ENCODE results near the gene GHDC.
A peak's percentile ranks its signal among the peaks of the same experiment; 100 is the strongest.
"Not testable (repeated sequence)": the region's sequence is repeated elsewhere in the genome, so short reads cannot be mapped to it uniquely, and the experiment has no call there.

GHDC gene

DNA sequence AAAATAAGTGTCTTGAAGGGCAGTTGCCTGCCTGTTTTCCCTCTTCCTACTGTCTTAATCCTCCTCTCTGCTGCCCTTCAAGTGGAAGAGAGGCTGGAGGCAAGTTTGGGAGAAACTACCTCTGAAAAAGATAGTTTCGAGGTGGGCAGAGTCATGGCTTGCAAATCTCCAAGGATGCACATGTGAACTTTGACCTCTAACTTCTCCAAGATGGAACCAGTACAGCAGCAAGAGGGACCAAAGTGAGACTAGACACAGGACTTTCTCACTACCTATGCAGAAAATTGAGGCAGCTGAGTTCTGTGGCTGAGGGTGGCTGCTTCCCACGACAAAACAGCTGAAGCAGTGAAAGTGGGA lies 12.5 kb downstream of the GHDC start:
- no peak for DNase-seq

- DNase-seq, result peak; percentile 67
Measured at GRCh38 chr17:42180922-42181850, 13.1 kb downstream of the GHDC start, which contains the start of gene KCNH4. KCNH4 (minus strand) TSS chr17:42181142; CDS start chr17:42180945, 197 bp downstream.

DNA sequence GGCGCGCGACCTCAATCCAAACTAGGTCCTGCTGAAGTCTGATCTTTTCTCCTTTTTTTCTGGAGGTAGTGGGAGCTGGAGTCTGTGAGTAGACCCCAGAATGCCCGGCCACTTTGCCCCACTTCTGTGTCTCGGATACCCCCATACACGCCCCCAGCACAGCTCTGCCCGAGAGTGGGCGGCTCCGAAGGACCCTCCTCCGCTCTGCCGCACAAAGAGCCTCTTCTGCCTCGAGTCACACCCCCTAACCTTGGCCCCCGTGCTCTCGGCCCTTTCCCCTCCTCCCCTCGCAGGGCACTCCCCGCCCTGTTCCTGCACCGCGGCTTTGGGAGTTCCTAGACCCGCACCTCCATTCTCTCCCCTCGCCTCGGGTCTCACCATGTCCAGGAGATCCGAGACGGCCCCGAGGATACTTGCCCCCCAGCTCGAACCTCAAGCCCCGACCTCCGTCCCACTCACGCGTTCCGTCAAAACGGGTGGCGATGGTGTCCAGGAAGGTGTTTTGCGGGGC lies 13.8 kb downstream of the GHDC start:
- no peak for DNase-seq

- DNase-seq, result peak; percentile 18
Measured at GRCh38 chr17:42179911-42180410, 14.3 kb downstream of the GHDC start.

DNA sequence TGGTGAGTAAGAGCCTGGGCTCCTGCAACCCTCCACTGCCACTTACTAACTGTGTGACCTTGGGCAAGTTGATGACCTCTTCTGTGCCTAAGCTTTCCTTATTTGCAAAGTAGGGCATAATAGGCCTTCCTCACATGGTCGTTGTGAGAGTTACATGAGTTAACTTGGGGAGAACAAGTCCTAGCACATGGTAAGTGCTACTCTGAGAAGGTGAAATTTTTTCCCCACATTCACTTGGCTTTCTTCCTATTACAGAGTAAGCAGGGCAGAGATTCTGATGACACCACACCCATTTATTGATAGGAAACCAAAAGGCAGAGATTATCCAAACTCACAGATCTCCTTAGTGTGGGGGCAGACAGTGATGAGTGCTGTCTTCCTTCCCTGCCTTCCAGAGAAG lies 15.0 kb downstream of the GHDC start:
- DNase-seq, result no peak

DNA sequence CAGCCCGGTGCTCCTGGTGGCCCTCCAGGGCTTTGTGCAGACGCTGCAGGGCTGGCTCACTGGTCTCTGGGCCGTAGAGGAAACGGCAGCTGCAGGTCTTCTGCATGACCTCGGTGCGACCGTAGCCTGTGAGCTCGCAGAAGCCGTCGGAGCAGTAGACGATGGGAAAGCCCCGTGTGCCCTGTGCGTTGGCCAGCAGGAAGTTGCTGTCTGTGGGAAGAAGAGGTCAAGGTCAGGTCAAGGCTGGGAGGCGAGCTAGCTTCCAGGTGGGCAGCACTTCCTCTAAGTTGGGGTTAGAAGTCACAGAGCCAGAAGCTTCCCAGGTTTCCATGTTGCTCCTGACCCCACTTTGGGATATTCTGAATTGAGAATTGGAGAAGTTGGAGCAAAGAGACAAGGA lies 15.5 kb downstream of the GHDC start:
- DNase-seq, result no peak

- no peak for DNase-seq
Measured at GRCh38 chr17:42177684-42178083, 16.6 kb downstream of the GHDC start.

DNA sequence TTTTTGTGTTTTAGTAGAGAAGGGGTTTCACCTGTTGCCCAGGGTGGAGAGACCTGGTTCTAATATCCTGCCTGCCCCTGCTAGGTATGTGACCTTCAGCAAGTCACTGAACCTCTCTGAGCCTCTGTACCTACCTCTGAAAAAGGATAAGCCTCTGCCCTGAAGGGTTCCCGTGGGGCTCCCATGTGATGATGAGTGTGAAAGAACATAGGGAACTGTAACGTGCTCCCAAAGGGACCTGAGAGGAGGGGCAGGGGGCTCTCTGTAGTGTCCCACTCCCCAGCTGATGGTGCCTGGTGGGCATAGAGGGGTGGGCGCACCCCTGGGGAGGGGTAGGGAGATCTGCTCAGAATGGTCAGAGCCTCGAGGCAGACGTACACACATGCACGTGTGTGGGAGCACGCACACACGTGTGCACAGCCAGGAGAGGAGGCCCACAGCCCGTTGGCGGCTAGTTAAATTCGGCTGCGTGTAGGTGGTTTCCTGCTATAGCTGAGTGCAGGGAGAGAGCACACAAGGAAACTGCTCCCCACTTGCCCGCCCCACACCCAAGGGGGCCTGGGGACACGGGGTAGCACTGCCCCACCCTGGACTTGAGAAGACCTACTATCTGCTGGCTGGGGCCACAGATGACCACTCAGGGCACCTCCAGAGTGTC lies 20.0 kb downstream of the GHDC start:
- no peak for DNase-seq

- no peak for DNase-seq
Measured at GRCh38 chr17:42171831-42172230, 22.5 kb downstream of the GHDC start.

GRCh38 chr17:42169351-42169750 lies 24.9 kb downstream of the GHDC start:
- no peak for DNase-seq

DNA sequence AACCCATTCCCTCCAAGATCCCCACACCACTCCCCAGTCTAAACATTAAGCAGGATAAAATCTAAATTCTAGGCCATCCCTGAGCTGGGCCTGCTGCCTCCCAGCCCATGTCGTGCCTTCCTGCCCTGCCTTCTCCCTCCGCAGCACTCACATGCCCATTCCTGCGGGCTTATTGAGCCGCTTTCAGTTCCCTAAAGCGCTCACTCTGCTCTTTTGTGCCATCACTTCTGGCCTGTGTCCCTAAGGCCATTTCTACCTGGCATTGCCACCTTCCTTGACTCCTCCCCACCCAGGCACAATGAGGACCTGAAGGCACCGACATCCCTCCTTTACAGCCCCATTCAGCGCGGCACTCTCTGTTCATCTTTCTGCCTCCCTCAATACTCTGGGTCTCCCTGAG lies 26.5 kb downstream of the GHDC start:
- no peak for DNase-seq

DNA sequence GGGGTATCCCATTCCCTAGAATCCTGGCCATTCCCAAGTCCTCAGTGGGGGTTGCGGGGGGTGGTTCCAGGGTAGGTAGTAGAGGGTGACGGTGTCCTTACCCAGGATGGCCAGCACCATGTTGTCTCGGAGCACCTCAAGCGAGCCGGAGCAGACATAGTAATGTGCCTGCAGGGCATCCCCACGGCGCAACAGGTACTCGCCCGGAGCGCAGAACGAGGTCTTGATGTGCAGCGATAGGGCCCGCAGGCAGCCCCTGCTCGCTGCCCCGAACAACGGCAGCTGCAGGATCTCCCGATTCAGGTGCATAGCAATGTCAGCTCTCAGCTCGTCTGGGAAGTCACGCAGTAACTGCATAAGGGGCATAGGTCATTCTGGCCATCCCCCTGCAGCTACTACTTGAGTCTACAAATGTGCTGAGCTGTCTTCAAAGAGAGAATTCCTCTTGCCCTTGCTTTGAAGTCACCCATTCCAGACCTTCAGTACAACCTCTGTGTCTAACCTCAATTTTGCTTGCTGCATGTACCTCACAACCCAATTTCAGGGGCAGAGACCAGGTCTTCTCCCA lies 28.0 kb downstream of the GHDC start:
- no peak for DNase-seq

DNA sequence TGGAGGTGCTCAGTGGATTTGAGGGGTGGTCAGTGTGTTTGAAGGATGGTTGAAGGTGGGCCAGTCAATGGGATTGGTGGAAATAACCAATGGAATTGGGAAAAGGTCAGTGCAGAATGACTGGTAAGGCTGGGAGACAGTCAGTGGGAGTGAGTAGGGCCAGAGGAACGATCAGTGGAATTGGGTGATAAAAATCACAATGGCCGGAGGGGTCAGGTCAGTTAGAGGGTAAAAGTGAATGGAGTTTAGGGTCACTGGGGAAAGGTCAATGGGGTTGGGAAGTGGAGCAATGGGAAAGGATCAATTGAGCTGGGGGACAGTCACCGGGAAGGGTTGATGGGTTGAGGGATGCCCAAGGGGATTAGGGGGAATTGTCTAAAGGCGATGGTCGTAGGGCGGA lies 28.5 kb downstream of the GHDC start:
- no peak for DNase-seq

DNA sequence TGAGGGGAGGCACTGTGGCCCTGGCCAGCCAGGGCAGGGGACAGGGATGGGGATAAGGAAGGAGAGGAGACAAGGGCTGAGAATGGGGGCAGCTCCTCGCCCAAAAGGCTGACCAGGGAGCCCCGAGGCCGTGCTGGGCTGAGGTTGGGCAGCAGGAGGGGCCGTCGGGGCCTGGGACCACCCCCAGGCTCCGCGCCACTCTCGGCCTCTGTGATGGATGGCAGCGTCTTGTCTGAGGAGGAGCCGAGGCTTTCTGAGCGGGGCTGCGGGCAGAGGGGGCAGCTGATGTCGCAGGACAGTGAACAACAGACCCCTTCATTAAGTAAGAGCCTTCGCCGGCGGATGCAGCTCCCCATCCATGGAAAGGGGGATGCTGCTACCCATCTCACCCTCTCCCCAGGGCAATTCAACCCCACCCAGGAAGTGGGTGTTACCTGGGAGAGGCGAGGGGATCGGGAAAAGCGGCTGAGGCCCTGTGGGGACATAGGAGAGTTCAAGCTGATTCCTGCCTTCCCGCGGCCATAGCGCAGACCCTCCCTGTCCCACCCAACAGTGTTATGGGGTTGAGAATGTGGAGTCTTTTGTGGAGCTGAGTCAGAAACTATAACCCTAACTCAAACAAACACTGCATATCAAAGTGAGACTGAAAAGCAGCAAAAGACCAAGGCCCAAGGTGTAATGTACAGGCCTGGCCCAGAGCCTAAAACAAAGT lies 30.4 kb downstream of the GHDC start:
- no peak for DNase-seq

DNA sequence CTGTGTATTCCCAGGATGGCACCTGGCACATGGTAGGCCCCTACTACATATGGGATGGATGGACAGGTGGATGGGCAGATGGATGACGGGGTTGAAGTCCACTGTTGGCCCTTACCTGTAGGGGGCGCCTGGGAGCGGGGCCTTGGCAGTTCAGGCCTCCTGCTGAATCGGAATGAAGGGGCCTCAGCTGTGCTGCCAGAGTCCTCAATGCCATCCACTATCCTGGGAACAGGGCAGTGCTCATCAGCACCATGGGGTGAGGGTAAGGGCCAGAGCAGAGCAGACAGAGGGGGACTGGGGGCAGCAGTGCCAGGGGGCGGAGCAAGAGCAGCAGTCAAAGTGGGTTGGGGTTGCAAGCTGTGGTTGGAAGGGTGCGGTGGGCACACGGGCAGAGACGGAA lies 31.2 kb downstream of the GHDC start:
- no peak for DNase-seq

DNA sequence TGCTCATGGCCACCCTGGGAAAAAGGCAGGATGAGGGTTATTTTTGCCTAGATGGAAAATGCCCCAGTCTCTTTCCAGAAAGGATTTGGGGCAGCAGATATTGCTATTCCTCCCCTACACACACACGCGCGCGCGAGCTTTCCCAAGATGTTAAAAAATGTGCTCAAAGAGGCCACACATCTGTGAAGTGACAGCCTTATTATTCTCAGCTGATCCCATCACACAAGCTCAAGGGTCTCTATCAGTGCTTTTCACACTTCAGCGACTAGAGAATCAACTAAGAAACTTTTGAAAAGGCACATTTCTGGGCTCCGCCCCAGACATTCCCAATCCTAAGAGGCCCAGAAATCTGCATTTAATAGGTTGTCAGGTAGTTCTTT lies 33.8 kb downstream of the GHDC start:
- DNase-seq, result no peak

DNA sequence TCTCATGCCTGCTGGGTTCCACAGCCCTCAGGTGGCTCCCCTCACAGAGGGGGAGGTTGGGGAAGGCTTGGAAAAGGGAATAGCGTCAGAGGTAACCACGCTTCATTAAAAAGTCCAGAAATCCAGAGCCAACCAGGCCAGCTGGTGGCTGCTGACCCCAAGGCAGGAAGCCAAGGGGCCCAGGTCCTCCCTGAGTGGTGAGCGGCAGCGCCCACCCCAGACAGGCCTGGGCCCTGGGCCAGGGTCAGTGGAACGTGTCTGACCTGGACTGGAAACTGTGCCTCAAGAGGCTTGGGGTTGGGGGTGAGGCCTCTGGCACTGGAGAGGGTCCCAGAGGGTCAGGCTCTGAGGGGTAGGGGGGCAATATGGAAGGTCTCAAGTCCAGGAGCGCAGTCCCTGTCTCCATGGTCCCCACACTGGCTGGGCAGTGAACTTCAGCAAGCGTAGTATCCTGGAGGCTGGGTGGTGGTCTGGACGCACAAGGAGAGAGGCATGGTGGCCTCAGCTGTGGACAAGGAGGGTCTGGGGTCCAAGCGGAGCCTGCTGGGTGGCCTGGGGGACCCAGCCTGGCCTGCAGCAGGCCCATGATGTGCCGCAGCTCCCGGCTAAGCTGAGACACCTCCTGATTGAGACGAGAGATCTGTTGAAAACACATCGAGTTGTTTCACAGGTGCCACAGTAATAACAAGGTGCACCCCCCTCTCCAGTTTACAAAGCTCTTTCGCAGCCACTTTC lies 34.3 kb downstream of the GHDC start:
- no peak for DNase-seq

GRCh38 chr17:42155614-42156045 lies 38.7 kb downstream of the GHDC start:
- no peak for DNase-seq

DNA sequence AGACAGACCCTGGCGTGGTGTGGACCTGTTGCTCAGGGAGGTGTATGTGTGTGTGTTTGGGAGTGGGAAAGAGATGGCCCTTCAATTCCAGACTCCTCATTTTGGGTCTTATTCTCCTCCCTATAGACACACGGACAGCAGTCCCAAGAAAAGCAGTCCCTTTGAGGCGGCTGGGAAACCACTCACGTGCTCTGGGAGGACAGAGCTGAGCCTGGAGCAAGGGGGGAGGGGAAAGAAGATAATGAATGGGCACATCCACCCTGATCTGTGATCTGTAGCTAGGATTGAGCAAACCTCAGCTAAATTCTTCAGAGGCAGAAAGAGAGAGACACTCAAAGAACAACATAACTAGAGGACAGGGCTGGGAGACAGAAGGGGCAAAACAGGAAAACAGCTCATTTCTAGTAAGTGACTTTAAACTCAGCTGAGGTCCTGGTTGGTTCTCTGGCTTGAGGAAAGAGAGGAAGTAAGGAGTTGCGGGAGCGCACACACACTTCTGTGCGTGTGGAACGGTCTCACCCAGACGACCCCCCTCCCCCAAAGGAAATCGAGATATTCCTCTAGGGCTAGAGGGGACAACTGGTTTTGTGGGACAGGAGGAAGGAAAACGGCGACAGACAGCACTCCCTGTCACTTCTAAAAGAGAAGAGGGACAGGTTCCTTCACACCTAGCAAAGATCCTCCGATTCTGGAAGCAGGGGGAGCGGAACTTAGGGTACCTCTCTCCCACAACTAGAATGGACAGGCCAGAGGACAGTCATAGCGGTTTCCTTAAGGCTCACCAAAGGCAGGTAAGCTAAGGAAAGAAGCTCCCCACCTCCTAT lies 40.2 kb downstream of the GHDC start:
- no peak for DNase-seq

DNA sequence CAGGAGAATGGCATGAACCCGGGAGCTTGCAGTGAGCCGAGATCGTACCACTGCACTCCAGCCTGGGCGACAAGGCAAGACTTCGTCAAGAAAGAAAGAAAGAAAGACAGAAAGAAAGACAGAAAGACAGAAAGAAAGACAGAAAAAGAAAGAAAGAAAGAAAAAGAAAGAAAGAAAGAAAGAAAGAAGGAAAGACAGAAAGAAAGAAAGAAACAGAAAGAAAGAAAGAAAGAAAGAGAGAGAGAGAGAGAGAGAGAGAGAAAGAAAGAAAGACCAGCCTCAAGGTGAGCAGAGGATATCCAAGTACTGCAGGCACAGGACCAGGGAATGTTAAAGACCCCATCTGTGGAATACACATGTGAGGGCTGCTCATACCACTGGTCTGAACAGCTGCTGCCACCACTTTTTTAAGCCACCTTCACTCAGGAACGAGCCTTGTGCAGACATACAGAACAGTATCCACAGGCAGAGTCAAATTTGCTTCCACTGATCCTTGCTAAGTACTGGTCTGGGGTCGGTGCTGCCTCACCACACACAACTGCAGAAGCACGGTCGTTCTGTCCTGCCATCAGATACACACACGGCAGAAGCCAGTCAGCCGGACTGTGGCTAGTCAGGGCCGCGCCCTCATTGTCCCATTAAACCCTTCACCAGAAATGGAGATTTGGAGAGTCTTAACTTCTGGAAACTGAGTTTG lies 47.2 kb downstream of the GHDC start:
- DNase-seq, result no peak

- DNase-seq, result not testable (repeated sequence)
Measured at GRCh38 chr17:42143138-42143537, 51.2 kb downstream of the GHDC start.
